B cell (primary cell): ENCODE results near the gene NUP62. TPM values are rescaled to one million over a fixed set of nuclear protein-coding genes. Genes with fewer than 3 reads are reported as not detected.

Source experiments
- ATAC-seq: fragments of 200-7000 bp; cut with Tn5 transposase; one replicate; pipeline ENCODE4 v1.10.0; 2021; ENCODE audit warnings: low read depth, mild to moderate bottlenecking, moderate number of reproducible peaks, moderate library complexity
- CTCF ChIA-PET: fragments of 350-600 bp; sonication (Branson Sonifier 250); formaldehyde crosslinking; loops from one replicate; lab custom pipeline; 2021; ENCODE audit warnings: antibody characterized with exemption, inconsistent platforms; lab: Charles Lee
- POLR2A ChIA-PET: fragments of 350-600 bp; sonication (Branson Sonifier 250); formaldehyde crosslinking; loops from one replicate; lab custom pipeline; 2021; ENCODE audit warnings: antibody characterized with exemption; lab: Charles Lee
- DNase-seq: peaks from one replicate; pipeline ENCODE4 v3.0.0; 2013
- H2AFZ ChIP-seq: 2 replicates; pipeline ENCODE4 v1.6.1; 2012; ENCODE audit warnings: mild to moderate bottlenecking, low read depth, low read length; ENCODE audit not compliant: insufficient read depth, poor library complexity, severe bottlenecking
- H3K27ac ChIP-seq, 2 donors: 1 replicate in 1 of 2; 2 replicates in 1 of 2; pipeline ENCODE4 v1.5.1; 2012 to 2013; ENCODE audit warnings: low read length in 2 of 2, mild to moderate bottlenecking in 2 of 2, moderate library complexity in 1 of 2
- H3K27me3 ChIP-seq, 4 experiments: fragments of 200-600 bp in 1 of 4; sonication (generic) in 1 of 4; replicated peaks in 1 of 4; 1 replicate in 2 of 4; 2 replicates in 2 of 4; pipeline versions ENCODE4 v1.6.1 to v1.7.0; 2013 to 2016; ENCODE audit warnings: low read length in 3 of 4, mild to moderate bottlenecking in 2 of 4, mixed read lengths in 1 of 4, moderate library complexity in 1 of 4; ENCODE audit not compliant: insufficient read depth in 4 of 4, control insufficient read depth in 3 of 4; ENCODE audit errors: control extremely low read depth in 1 of 4
- H3K36me3 ChIP-seq, 2 experiments: replicated peaks in 1 of 2; 1 replicate in 1 of 2; 2 replicates in 1 of 2; pipeline versions ENCODE4 v1.6.1 to v1.7.1; 2013; ENCODE audit warnings: low read length in 1 of 2; ENCODE audit not compliant: insufficient read depth in 2 of 2, control insufficient read depth in 1 of 2; ENCODE audit errors: control extremely low read depth in 1 of 2, extremely low read depth in 1 of 2
- H3K4me1 ChIP-seq, 2 donors: fragments of 200-600 bp in 1 of 2; sonication (generic) in 1 of 2; 1 replicate in 1 of 2; 2 replicates in 1 of 2; pipeline versions ENCODE4 v1.5.1 to v1.6.1; 2013 to 2017; ENCODE audit warnings: low read length in 2 of 2; ENCODE audit not compliant: control insufficient read depth in 2 of 2, insufficient read depth in 2 of 2
- H3K4me2 ChIP-seq: replicated peaks from 2 replicates; pipeline ENCODE3; 2012; ENCODE audit warnings: mild to moderate bottlenecking, low read depth, low read length; ENCODE audit not compliant: poor library complexity, severe bottlenecking
- H3K4me3 ChIP-seq, 5 experiments: fragments of 200-600 bp in 1 of 5; sonication (generic) in 1 of 5; 1 replicate in 3 of 5; 2 replicates in 2 of 5; pipeline versions ENCODE4 v1.5.1 to v1.7.0; 2011 to 2016; ENCODE audit warnings: low read length in 4 of 5, mild to moderate bottlenecking in 4 of 5, low read depth in 2 of 5, control low read depth in 1 of 5, moderate library complexity in 1 of 5; ENCODE audit not compliant: insufficient read depth in 1 of 5; ENCODE audit errors: control extremely low read depth in 1 of 5, extremely low read depth in 1 of 5
- H3K79me2 ChIP-seq: fragments of 200-600 bp; sonication (generic); one replicate; pipeline ENCODE4 v1.6.0; 2016; ENCODE audit warnings: low read length; ENCODE audit not compliant: control insufficient read depth, insufficient read depth
- H3K9ac ChIP-seq: fragments of 200-600 bp; sonication (generic); 2 replicates; pipeline ENCODE4 v1.6.1; 2017; ENCODE audit warnings: mild to moderate bottlenecking, low read length, moderate library complexity
- H3K9me3 ChIP-seq, 3 donors: one replicate each; pipeline versions ENCODE4 v1.6.1 to v1.7.1; 2013; ENCODE audit warnings: low read length in 2 of 3; ENCODE audit not compliant: control insufficient read depth in 2 of 3, insufficient read depth in 1 of 3; ENCODE audit errors: control extremely low read depth in 1 of 3
- H4K20me1 ChIP-seq: 2 replicates; pipeline ENCODE4 v1.6.0; 2012; ENCODE audit warnings: mild to moderate bottlenecking, low read length; ENCODE audit not compliant: insufficient read depth, control insufficient read depth, poor library complexity, severe bottlenecking
- H3K27ac Mint-ChIP-seq: one replicate; pipeline ENCODE4 v1.8.0; 2021; ENCODE audit warnings: mixed read lengths
- H3K27me3 Mint-ChIP-seq: one replicate; pipeline ENCODE4 v1.8.0; 2021; ENCODE audit warnings: mixed read lengths
- H3K4me1 Mint-ChIP-seq: one replicate; pipeline ENCODE4 v1.8.0; 2021; ENCODE audit warnings: mixed read lengths
- H3K4me3 Mint-ChIP-seq: one replicate; pipeline ENCODE4 v1.8.0; 2021; ENCODE audit warnings: mixed read lengths
- H3K9me3 Mint-ChIP-seq: one replicate; pipeline ENCODE4 v1.8.0; 2022; ENCODE audit warnings: mixed read lengths; ENCODE audit not compliant: insufficient read depth
- CTCF ChIP-seq: fragments of 200-600 bp; IDR thresholded peaks from one replicate; pipeline ENCODE4 v1.8.0; 2022; ENCODE audit warnings: antibody characterized with exemption, mild to moderate bottlenecking
- EZH2 ChIP-seq: IDR thresholded peaks from 2 replicates; pipeline ENCODE4 v1.6.1; 2012; ENCODE audit warnings: borderline replicate concordance, low read depth, mild to moderate bottlenecking, moderate library complexity, low read length; ENCODE audit not compliant: insufficient read depth, poor library complexity, severe bottlenecking
- WGBS: methylation state at CpG from one replicate; pipeline ENCODE4 v1.1.5; 2013; ENCODE audit warnings: missing lambda C conversion rate; ENCODE audit not compliant: insufficient coverage; 5-methylcytosine and 5-hydroxymethylcytosine counted together
- intact Hi-C: fragments of 100-400 bp; cut with micrococcal nuclease; formaldehyde crosslinking; loops from one replicate; pipeline ENCODE4 v1.10.0; 2022
- polyA plus RNA-seq: library from polyadenylated mRNA; depleted of rRNA; stranded (reverse); fragments of >200 nt; gene quantifications from 2 replicates; pipeline ENCODE4 v1.2.3, GENCODE V29; 2012
- total RNA-seq, 2 donors: library from RNA; stranded (reverse); fragments of 120-200 nt in 1 of 2; gene quantifications; 1 replicate in 1 of 2; 2 replicates in 1 of 2; pipeline versions ENCODE4 v1.2.3 to v1.2.4, GENCODE V29; 2013 to 2022

NUP62 gene
- total and polyA plus RNA-seq, 2 donors (not counting 1 experiment from before 2014, with no cell fraction given) = 25.2 to 75.7 TPM

DNA sequence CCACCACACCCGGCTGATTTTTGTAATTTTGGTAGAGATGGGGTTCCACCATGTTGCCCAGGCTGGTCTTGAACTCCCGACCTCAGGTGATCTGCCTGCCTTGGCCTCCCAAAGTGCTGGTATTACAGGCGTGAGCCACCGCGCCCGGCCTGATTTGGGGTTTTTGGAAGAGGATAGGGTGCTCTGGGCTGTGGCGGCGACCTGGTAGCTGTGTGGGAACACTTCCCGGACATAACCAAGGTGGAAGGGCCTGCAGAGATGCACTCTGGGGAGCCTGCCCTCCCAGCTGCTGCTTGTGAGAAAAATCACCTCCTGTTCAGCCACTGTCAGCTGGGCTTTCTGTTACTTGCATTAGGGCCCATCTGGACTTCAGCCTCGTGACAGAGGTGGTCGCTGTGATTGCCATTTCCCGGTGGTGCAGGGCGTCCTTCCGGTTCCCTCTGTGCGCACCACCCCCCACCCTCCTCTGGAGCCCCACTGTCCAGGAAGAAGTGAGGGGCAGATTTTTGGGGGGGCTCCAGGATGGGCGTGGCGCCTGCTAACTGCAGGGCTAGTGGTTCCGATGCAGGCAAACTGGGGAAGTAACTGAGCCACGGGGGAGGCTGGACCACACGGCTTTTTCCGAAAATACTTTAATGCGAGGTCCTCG lies 40.1 kb downstream of the NUP62 start:
- H3K9ac ChIP-seq = no peak overlapping the region
- Mint-ChIP-seq H3K27me3 (no peaks in the 10 kb centered on the region), H3K4me1 (peaks cover 22% of the 10 kb centered on the region), H3K27ac (peak overlapping the region; percentile 41), H3K4me3 (peak overlapping the region; percentile 32), H3K9me3 (no peaks in the 10 kb centered on the region)
- ChIA-PET CTCF (interaction anchor here (0.8 to 1.6 kb wide), 4 partner anchors 11 to 249 kb away, joined by 3 to 12 read pairs (median 3); partner anchors contain the start of gene RRAS), POLR2A (no interaction called here)
- peaks cover 0 to 9% of the 10 kb centered on the region in 2 experiments for H3K36me3 ChIP-seq
- H3K4me1 ChIP-seq = peaks cover 3 to 16% of the 10 kb centered on the region in 2 donors
- H3K27me3 ChIP-seq = no peaks in the 10 kb centered on the region
- H3K4me2 ChIP-seq = no peak overlapping the region
- ATAC-seq = no peak
- intact Hi-C loops = no loop called here
- H3K79me2 ChIP-seq = no peaks in the 10 kb centered on the region
- no peak overlapping the region for H3K4me3 ChIP-seq
- peaks cover 15% of the 10 kb centered on the region for H4K20me1 ChIP-seq
- no peak overlapping the region for H2AFZ ChIP-seq
- peaks cover 0 to 7% (median 0%) of the 10 kb centered on the region in 3 donors for H3K9me3 ChIP-seq
- no peak overlapping the region for H3K27ac ChIP-seq
- 91% methylated on average over 23 of the region's 23 CpGs for WGBS
- DNase-seq = no peak
- no peak for TF ChIP-seq EZH2

DNA sequence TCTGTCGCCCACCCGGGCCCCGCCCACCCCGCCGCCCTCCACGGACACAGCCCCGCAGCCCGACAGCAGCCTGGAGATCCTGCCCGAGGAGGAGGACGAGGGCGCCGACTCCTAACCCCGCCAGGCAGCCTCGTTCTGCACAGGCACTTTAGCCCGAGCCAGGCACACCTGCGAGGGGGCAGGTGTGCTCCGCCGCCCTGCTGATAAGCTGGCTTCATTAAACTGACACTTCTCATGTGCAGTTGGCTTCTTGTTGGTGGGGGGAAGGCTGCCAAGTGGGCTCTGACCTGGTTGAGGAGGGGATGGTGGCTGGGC lies 40.8 kb downstream of the NUP62 start:
- Mint-ChIP-seq H3K27ac (no peak overlapping the region), H3K9me3 (no peaks in the 10 kb centered on the region), H3K4me3 (no peak overlapping the region), H3K4me1 (peaks cover 22% of the 10 kb centered on the region), H3K27me3 (no peaks in the 10 kb centered on the region)
- ATAC-seq = no peak
- no peaks in the 10 kb centered on the region for H3K27me3 ChIP-seq
- no peak for DNase-seq
- intact Hi-C loops = no loop called here
- no peak overlapping the region for H3K4me2 ChIP-seq
- peaks cover 0 to 16% of the 10 kb centered on the region in 2 experiments for H3K36me3 ChIP-seq
- H2AFZ ChIP-seq = no peak overlapping the region
- peaks cover 3 to 16% of the 10 kb centered on the region in 2 donors for H3K4me1 ChIP-seq
- WGBS = 90% methylated on average over 14 of the region's 18 CpGs
- no peak overlapping the region for H3K27ac ChIP-seq
- no peak overlapping the region for H3K4me3 ChIP-seq
- POLR2A ChIA-PET = interaction anchor here (0.6 kb wide), 1 partner anchor 8 kb away, joined by 3 read pairs; the partner anchor contains the start of gene IL4I1
- H4K20me1 ChIP-seq = peaks cover 15% of the 10 kb centered on the region
- peaks cover 0 to 7% (median 0%) of the 10 kb centered on the region in 3 donors for H3K9me3 ChIP-seq
- CTCF ChIA-PET = interaction anchor here (0.8 kb wide), 1 partner anchor 249 kb away, joined by 3 read pairs; the partner anchor contains the start of gene RRAS
- no peaks in the 10 kb centered on the region for H3K79me2 ChIP-seq
- H3K9ac ChIP-seq = no peak overlapping the region
- TF ChIP-seq CTCF (no peak), EZH2 (no peak)
